Activated T-cell treated with anti-CD3 and anti-CD28 coated beads, Interleukin-2, amount 50 U/mL, for 72 hours (primary cell): ENCODE data around the gene UGT2A2. TPM values are rescaled to one million over a fixed set of nuclear protein-coding genes. Genes with fewer than 3 reads are reported as not detected.

Experiments
- ATAC-seq, 2 donors: fragments of 150-1000 bp; cut with Tn5 transposase; replicated peaks in 1 of 2; 2 replicates each; pipeline ENCODE4 v1.10.0; 2021; ENCODE audit warnings: moderate library complexity in 2 of 2, mild to moderate bottlenecking in 1 of 2
- DNase-seq, 2 donors: peaks; one replicate each; pipeline ENCODE4 v3.0.0; 2021 to 2022; ENCODE audit warnings: mixed read lengths in 1 of 2
- H3K27ac Mint-ChIP-seq: one replicate; pipeline ENCODE4 v1.8.0; 2022; ENCODE audit warnings: mild to moderate bottlenecking, moderate library complexity, mixed read lengths
- H3K27me3 Mint-ChIP-seq: one replicate; pipeline ENCODE4 v1.8.0; 2022; ENCODE audit warnings: low read depth, mixed read lengths
- H3K36me3 Mint-ChIP-seq, 2 donors: one replicate each; pipeline ENCODE4 v1.8.0; 2022; ENCODE audit warnings: mixed read lengths in 2 of 2, mild to moderate bottlenecking in 1 of 2; ENCODE audit not compliant: insufficient read depth in 2 of 2
- H3K4me1 Mint-ChIP-seq: one replicate; pipeline ENCODE4 v1.8.0; 2022; ENCODE audit warnings: low read depth, mixed read lengths
- H3K4me3 Mint-ChIP-seq, 2 donors: one replicate each; pipeline ENCODE4 v1.8.0; 2022; ENCODE audit warnings: mild to moderate bottlenecking in 2 of 2, mixed read lengths in 2 of 2, moderate library complexity in 2 of 2
- H3K9me3 Mint-ChIP-seq, 2 donors: one replicate each; pipeline ENCODE4 v1.8.0; 2022; ENCODE audit warnings: mixed read lengths in 2 of 2
- total RNA-seq, 2 donors: library from RNA; stranded (reverse); gene quantifications; one replicate each; pipeline ENCODE4 v1.2.3, GENCODE V29; 2022

UGT2A2 gene
- total RNA-seq, 2 donors from 2014 or later, result not detected

DNA sequence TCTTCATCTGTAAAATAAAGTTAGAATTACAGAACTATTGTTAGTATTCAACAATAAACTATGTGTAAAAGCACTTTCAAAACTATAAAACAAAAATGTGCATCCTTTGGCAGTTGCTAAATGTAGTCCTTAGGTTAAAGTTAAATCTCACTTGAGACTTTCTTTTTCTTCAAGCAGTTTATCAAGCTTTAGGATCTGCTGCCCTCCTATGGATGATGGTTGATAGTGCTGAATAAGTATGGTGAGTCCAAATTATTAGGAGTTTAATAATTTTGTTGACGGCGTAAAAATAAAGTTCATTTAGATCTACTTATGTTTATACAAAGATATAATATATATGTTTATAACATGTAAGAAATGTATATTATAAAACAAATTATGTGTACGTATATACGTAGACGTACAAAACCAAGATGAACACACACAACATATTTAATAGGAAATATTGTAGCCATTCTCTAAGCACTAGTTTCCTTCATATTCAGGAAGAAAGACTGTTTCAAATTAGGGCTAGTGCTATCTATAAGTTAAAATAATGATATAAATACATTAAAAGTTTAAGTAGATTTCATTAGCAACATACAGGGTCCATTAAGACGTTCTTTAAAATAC is 22.3 kb downstream of the UGT2A2 start:
- Mint-ChIP-seq H3K36me3 (no peaks in the 10 kb centered on the region), H3K4me3 (no peak overlapping the region), H3K27ac (no peak overlapping the region), H3K27me3 (no peaks in the 10 kb centered on the region), H3K4me1 (no peaks in the 10 kb centered on the region), H3K9me3 (peaks cover 6% of the 10 kb centered on the region in 2 donors)
- ATAC-seq (no peak), DNase-seq (no peak)

DNA sequence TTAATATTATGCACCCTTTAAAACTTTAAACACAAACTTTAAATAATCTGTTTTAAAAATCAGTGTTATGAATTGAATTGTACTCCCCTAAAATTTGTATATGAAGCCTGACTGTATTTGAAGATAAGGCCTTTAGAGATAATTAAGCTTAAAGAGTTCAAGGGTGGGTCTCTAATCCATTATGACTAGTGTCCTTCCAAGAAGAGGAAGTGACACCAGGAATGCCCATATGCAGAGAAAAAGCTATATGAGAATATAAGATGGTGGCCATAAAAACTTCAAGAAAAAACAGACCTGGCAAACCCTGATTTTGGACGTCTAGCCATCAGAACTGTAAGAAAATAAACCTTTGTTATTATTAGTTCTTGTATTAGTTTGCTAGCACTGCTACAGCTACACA is 29.0 kb downstream of the UGT2A2 start:
- no peaks in the 10 kb centered on the region for H3K4me1 Mint-ChIP-seq
- peaks cover 3% of the 10 kb centered on the region in 2 donors for H3K9me3 Mint-ChIP-seq
- ATAC-seq (no peak), DNase-seq (no peak)
- no peaks in the 10 kb centered on the region for H3K27me3 Mint-ChIP-seq
- no peak overlapping the region for H3K27ac Mint-ChIP-seq
- H3K36me3 Mint-ChIP-seq, result no peaks in the 10 kb centered on the region
- no peak overlapping the region for H3K4me3 Mint-ChIP-seq

DNA sequence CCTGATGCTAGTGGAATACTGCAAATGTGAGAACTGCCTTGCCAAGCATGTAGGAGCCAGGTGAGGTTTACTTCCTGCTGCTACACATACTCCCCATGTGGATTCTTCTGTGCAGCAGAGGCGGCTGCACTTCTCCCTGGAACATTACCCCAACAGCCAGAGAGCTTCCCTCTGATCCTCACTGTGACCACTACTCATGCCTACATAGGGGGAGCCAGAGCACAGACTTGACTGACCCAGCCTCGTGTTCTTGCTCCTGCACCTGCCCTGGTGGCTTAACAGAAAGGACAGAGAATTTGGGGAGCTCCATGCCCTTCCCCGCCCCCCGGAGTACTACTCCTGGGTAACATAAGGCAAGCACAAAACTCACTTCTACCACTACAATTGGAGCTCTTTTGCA is 38.4 kb downstream of the UGT2A2 start:
- DNase-seq (no peak), ATAC-seq (no peak)
- H3K9me3 Mint-ChIP-seq, result peaks cover 4 to 6% of the 10 kb centered on the region in 2 donors
- H3K27ac Mint-ChIP-seq, result no peak overlapping the region
- no peaks in the 10 kb centered on the region for H3K27me3 Mint-ChIP-seq
- H3K4me1 Mint-ChIP-seq, result no peaks in the 10 kb centered on the region
- H3K36me3 Mint-ChIP-seq, result peaks cover 0 to 2% of the 10 kb centered on the region in 2 donors
- H3K4me3 Mint-ChIP-seq, result no peak overlapping the region

DNA sequence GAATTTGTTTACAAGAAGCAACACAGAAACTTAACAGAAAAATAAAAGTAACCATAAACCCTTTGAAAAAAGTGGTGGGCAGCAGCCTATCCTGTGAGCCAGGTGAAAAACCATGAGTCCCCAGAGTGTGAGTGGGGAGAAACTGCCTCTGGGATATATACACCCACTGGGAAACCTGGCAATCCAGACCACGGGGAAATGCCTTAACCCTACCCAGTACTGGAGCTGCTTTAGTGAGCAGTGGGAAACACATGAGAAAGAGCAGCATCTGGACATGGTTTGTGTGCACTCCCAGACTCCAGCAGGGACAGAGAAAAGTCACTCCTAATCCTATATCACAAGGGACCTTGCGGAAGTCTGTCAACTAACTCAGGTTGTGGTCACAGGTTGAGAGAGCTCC is 39.4 kb downstream of the UGT2A2 start:
- H3K9me3 Mint-ChIP-seq, result peaks cover 2 to 4% of the 10 kb centered on the region in 2 donors
- no peak for DNase-seq
- no peak overlapping the region for H3K4me3 Mint-ChIP-seq
- no peaks in the 10 kb centered on the region for H3K27me3 Mint-ChIP-seq
- no peak for ATAC-seq
- peaks cover 0 to 2% of the 10 kb centered on the region in 2 donors for H3K36me3 Mint-ChIP-seq
- no peaks in the 10 kb centered on the region for H3K4me1 Mint-ChIP-seq
- H3K27ac Mint-ChIP-seq, result no peak overlapping the region

DNA sequence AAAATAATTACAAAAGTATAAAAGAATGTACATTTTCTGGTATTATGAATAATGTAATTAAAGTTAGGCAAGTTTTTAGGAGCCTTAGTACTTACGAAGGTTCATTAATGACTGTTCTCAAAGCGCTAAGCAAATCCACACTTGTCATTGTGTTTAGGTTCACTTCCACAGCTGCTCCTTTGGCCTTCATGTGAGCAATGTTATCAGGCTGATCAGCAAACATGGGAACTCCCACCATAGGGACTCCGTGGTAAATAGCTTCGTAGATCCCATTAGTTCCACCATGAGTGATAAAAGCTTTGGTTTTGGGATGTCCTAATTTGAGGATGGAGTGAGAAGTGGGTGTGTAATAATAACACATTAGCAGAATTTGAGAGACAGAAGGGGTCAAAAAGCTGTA is 45.1 kb downstream of the UGT2A2 start:
- H3K4me3 Mint-ChIP-seq, result no peak overlapping the region
- DNase-seq, result no peak
- H3K4me1 Mint-ChIP-seq, result no peaks in the 10 kb centered on the region
- H3K9me3 Mint-ChIP-seq, result no peaks in the 10 kb centered on the region
- no peaks in the 10 kb centered on the region for H3K27me3 Mint-ChIP-seq
- no peaks in the 10 kb centered on the region for H3K36me3 Mint-ChIP-seq
- H3K27ac Mint-ChIP-seq, result no peak overlapping the region
- no peak for ATAC-seq

DNA sequence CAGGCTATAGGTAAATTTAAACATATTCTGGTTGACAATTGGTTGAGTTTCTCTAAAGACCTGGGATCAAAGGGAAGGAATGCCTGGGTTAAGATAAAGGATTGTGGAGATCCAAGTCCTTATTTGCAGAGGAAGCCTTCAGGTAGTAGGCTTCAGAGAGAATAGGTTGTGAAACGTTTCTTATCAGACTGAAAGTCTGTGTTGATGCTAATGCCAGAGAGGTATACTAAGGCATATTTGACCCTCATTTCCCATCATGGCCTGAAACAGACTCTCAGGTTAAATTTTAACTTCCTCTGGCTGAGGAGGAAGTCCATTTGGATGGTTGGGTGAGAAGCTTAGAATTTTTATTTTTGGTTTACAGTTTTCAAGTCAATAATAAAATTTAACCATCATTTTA is 48.1 kb downstream of the UGT2A2 start:
- no peaks in the 10 kb centered on the region for H3K4me1 Mint-ChIP-seq
- no peak overlapping the region for H3K4me3 Mint-ChIP-seq
- H3K36me3 Mint-ChIP-seq, result no peaks in the 10 kb centered on the region
- H3K27ac Mint-ChIP-seq, result no peak overlapping the region
- DNase-seq, result no peak
- no peaks in the 10 kb centered on the region for H3K27me3 Mint-ChIP-seq
- no peaks in the 10 kb centered on the region for H3K9me3 Mint-ChIP-seq
- no peak for ATAC-seq

DNA sequence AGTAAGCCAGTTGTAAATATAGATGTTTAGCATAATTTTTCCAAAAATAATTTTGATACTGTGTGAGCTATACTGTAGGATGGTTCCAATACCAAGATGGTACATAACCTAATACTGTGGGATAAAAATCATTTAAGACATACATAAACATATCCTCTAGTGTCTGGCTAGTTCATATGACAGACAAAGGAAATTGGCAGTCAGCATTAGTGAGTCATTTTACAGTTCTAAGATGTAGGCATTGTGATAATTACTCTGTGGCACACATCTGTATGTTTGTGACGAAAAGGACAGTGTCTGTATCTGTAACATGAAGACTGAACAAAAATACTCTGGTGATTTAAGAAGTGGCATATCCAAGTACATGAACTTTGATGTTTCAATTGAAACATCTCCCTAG is 49.6 kb downstream of the UGT2A2 start:
- no peaks in the 10 kb centered on the region for H3K27me3 Mint-ChIP-seq
- no peaks in the 10 kb centered on the region for H3K4me1 Mint-ChIP-seq
- no peak overlapping the region for H3K27ac Mint-ChIP-seq
- ATAC-seq (no peak), DNase-seq (no peak)
- H3K36me3 Mint-ChIP-seq, result no peaks in the 10 kb centered on the region
- no peak overlapping the region for H3K4me3 Mint-ChIP-seq
- H3K9me3 Mint-ChIP-seq, result no peaks in the 10 kb centered on the region

DNA sequence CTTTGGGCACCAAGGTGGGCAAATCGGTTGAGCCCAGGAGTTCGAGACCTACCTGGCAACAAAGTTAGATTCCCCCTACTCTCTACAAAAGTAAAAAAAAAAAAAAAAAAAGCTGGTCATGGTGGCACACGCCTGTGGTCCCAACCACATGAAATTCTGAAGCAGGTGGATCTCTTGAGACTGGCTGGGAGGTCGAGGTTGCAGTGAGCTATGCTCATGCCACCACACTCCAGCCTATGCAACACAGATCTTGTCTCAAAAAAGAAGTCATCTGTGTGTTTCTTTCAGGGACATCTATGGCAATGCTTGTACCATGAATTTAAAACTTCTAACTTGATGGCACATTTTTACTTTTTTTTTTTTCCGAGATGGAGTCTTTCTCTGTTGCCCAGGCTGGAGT is 55.3 kb downstream of the UGT2A2 start:
- Mint-ChIP-seq H3K27me3 (no peaks in the 10 kb centered on the region), H3K4me1 (no peaks in the 10 kb centered on the region), H3K36me3 (no peaks in the 10 kb centered on the region), H3K4me3 (no peak overlapping the region), H3K9me3 (no peaks in the 10 kb centered on the region), H3K27ac (no peak overlapping the region)
- DNase-seq, result no peak
- no peak for ATAC-seq

DNA sequence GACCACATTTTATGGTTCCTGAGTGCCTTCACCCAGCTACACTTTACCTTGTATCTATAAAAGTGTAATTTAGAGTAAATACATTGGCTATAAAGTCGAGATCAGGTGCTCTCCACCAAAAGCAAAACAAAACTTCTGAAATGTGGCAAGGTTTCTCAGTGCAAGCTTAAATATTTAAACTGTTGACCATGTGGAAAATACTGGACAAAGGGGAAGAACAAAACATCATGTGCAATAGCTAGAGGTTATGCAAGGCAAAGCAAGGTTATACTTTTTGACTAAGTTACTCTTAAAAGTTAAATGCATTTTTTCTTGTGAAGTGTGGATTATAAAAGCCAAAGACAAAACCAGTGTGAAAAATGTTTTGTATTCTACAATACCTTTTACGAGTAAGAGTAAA is 55.9 kb downstream of the UGT2A2 start:
- Mint-ChIP-seq H3K9me3 (no peaks in the 10 kb centered on the region), H3K4me1 (no peaks in the 10 kb centered on the region), H3K27ac (no peak overlapping the region), H3K4me3 (no peak overlapping the region), H3K27me3 (no peaks in the 10 kb centered on the region), H3K36me3 (no peaks in the 10 kb centered on the region)
- ATAC-seq (no peak), DNase-seq (no peak)

DNA sequence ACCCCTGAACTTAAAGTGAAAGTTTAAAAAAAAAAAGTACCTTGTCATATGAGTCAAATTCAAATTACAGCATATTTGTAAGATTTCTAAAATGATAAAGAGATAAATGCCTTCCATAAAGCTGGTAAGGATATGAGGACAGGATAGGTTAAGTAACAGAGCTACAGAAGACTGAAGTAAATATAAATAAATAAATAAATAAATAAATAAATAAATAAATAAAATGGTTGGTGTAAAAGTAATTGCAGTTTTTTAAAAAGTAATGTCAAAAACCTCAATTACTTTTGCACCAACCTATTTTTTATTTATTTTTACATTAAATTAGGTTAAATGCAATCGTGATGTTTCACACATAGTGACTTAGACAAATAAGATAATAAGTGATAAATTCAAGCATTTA is 62.2 kb downstream of the UGT2A2 start:
- Mint-ChIP-seq H3K4me1 (no peaks in the 10 kb centered on the region), H3K27me3 (no peaks in the 10 kb centered on the region), H3K36me3 (no peaks in the 10 kb centered on the region), H3K9me3 (no peaks in the 10 kb centered on the region), H3K27ac (no peak overlapping the region), H3K4me3 (no peak overlapping the region)
- no peak for ATAC-seq
- no peak for DNase-seq

DNA sequence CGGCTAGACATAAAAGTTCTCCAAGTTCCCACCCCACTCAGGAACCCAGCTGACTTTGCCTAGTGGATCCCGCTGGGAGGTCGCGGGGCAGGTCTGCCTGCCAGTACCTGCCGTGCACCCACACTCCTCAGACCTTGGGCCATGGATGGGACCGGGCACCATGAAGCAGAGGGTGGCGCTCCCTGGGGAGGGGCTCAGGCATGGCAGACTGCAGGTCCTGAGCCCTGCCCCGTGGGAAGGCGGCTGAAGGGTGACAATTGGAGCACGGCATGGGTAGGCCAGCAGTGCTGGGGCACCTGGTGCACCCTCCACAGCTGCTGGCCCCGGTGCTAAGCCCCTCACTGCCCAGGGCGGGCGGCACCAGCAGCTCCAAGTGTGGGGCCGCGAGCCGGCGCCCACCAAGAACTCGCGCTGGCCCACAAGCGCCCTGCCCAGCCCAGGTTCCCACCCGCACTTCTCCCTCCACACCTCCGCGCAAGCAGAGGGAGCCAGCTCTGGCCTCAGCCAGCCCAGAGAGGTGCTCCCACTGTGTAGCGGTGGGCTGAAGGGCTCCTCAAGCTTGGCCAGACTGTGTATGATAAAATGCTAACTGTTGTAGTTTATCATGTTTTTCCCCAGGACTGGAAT is 63.1 kb downstream of the UGT2A2 start:
- ATAC-seq, result no peak
- Mint-ChIP-seq H3K4me1 (no peaks in the 10 kb centered on the region), H3K27ac (no peak overlapping the region), H3K27me3 (no peaks in the 10 kb centered on the region), H3K36me3 (no peaks in the 10 kb centered on the region), H3K9me3 (no peaks in the 10 kb centered on the region), H3K4me3 (no peak overlapping the region)
- DNase-seq, result no peak

DNA sequence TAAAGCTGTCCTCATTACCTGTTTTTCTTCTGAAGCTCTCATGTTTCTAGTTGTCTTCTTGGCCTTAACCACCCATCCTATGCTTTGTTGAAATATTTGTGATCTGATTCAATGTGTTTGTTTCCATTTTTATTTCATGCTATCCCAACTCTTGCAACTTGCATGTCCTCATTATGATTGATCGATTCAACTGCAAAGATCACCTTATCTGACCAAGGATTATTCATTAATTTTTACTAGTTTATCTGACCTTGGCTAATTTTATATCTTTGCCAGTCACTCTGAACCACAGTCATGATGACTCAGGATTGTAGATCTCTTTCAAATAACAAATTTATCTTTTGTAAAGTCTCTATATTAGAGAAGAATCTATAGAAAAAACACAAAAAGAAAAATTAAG is 70.7 kb downstream of the UGT2A2 start:
- H3K4me1 Mint-ChIP-seq, result no peaks in the 10 kb centered on the region
- no peak for DNase-seq
- no peak overlapping the region for H3K4me3 Mint-ChIP-seq
- H3K9me3 Mint-ChIP-seq, result no peaks in the 10 kb centered on the region
- H3K27ac Mint-ChIP-seq, result no peak overlapping the region
- no peaks in the 10 kb centered on the region for H3K36me3 Mint-ChIP-seq
- no peak for ATAC-seq
- H3K27me3 Mint-ChIP-seq, result no peaks in the 10 kb centered on the region

DNA sequence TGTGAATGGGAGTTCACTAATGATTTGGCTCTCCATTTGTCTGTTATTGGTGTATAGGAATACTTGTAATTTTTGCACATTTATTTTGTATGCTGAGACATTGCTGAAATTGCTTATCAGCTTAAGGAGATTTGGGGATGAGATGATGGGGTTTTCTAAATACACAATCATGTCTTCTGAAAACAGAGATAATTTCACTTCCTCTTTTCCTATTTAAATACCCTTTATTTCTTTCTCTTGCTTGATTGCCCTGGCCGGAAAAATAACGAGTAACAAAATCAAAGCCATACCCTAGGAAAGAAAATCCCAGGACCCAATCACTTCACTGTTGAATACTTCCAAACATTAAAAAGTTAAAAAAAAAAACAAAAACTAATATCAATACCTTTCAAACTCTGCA is 76.0 kb downstream of the UGT2A2 start:
- Mint-ChIP-seq H3K27me3 (no peaks in the 10 kb centered on the region), H3K4me1 (no peaks in the 10 kb centered on the region), H3K9me3 (no peaks in the 10 kb centered on the region), H3K27ac (no peak overlapping the region), H3K36me3 (peaks cover 0 to 1% of the 10 kb centered on the region in 2 donors), H3K4me3 (no peak overlapping the region)
- no peak for ATAC-seq
- no peak for DNase-seq

DNA sequence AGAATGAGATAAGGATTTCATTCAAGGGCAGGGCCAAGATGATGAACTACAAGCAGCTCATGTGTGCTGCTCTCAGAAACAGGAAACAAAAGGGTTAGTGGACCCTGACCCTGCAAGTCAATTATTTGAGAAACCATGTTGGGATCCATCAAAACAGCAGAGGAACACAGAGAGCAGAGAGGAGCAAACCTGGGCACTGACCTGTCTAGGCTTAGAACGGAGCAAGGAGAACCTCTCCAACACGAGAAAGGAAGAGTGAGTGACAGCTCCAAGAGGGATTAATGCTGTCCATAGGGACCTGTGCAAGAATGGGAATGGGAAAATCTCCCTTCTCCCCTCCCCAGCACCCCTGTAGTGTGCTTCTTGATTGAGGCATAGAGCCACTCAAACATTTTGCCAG is 89.8 kb downstream of the UGT2A2 start:
- Mint-ChIP-seq H3K27ac (no peak overlapping the region), H3K4me1 (no peaks in the 10 kb centered on the region), H3K9me3 (no peaks in the 10 kb centered on the region), H3K27me3 (no peaks in the 10 kb centered on the region), H3K4me3 (no peak overlapping the region), H3K36me3 (no peaks in the 10 kb centered on the region)
- DNase-seq (no peak), ATAC-seq (no peak)
